ENCODE results near the gene CACNA2D2.

Gene CACNA2D2

DNA sequence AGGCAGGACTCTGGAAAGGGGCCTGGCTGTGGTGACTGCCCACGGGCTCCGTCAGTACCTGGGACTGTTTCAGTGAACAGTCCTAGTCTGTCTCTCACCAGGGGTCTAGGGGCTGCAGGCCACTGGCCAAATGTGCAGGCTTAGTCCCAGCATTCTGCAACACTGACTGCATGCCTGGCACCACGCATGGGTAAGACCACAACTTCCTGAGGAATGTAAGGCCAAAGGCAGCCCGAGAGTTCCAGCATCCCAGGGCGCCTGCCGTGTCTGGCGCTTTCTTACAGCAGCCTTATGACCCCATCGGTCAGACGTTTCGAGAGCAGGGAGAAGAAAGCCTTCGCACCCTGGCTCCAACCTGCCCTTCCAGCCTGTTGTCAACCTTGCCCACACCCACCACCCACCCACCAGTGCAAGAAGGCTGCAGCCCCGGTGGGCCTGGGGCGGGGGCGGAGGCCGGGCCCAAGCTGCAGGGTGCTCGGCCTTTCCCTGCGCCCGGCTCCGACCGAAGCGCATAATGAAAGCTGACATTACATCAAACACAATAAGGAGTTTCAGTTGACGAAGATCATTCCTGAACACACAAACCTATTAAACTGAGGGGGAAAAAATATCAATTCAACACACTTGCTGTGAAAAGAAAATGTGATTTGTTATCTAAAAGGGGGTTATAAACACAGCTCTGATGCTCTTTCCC lies 114.6 kb downstream of the CACNA2D2 start:
- Histone ChIP-seq H3K79me2 (ENCODE audit: low read length) (no peaks in the 10 kb centered on the region), H3K4me3 (ENCODE audit: low read length) (no peak overlapping the region), H3F3A (ENCODE audit: insufficient read depth, low read length) (no peaks in the 10 kb centered on the region), H3K4me1 (ENCODE audit: low read length) (no peaks in the 10 kb centered on the region), H3K9me2 (replicated peaks; ENCODE audit: insufficient read depth, low read length) (no peaks in the 10 kb centered on the region), H3K36me3 (replicated peaks; ENCODE audit: insufficient read depth, low read length) (no peaks in the 10 kb centered on the region), H4K20me1 (ENCODE audit: insufficient read depth, low read length) (no peaks in the 10 kb centered on the region), H3K9me3 (replicated peaks; ENCODE audit: insufficient read depth, low read length) (no peaks in the 10 kb centered on the region), H3K27ac (ENCODE audit: low read length) (no peak overlapping the region), H3K27me3 (replicated peaks; ENCODE audit: insufficient read depth, low read length) (peaks cover 80% of the 10 kb centered on the region), H3K4me2 (ENCODE audit: low read depth, low read length) (no peak overlapping the region), H3K9ac (ENCODE audit: low read length) (no peak overlapping the region), H2AFZ (ENCODE audit: low read length) (no peak overlapping the region)
- DNase-seq: no peak
- no peak for TF ChIP-seq EZH2phosphoT487 (IDR thresholded peaks at IDR 0.05; ENCODE audit: low read length)
- TF ChIP-seq EZH2 (optimal IDR thresholded peaks at IDR 0.05; ENCODE audit: low read depth, low read length): no peak
- no peak for TF ChIP-seq CTCF (IDR thresholded peaks at IDR 0.05; ENCODE audit: low read length)

DNA sequence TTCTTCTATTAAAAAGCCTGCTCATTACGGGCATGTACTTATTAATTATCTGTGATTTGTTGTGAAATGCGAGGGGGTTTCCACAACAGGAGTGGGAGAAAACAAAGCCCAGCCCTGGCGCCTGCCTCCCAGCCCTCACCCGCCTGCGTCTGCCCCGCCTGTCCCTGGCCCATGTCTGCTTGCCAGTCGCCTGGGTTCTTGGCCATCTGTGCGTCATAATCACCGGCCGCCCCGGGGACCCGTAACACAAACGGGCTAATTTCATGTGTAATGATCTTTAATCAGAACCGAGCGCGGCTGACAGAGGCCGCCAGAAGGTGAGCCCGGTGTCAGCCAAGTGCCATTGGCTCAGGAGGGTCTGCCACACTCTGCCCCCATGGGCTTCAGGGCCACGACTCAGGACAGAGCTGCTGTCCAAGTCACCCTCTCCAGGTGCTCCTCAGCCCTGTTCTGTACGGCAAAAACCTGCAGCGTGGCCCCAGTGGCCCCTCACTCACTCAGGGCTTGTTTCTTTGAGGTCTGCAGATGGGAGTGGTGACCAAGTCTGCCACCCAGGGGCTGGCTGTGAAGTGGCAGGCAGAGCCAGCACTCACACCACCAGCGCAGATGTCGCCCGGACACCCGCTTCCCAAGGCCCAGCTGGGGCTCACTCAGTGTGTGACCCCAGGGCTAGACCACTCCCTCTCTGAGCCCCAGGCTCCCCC lies 115.3 kb downstream of the CACNA2D2 start:
- Histone ChIP-seq H4K20me1 (ENCODE audit: insufficient read depth, low read length) (no peaks in the 10 kb centered on the region), H2AFZ (ENCODE audit: low read length) (no peak overlapping the region), H3F3A (ENCODE audit: insufficient read depth, low read length) (no peaks in the 10 kb centered on the region), H3K36me3 (replicated peaks; ENCODE audit: insufficient read depth, low read length) (no peaks in the 10 kb centered on the region), H3K4me1 (ENCODE audit: low read length) (no peaks in the 10 kb centered on the region), H3K27ac (ENCODE audit: low read length) (no peak overlapping the region), H3K4me3 (ENCODE audit: low read length) (no peak overlapping the region), H3K9me2 (replicated peaks; ENCODE audit: insufficient read depth, low read length) (no peaks in the 10 kb centered on the region), H3K79me2 (ENCODE audit: low read length) (no peaks in the 10 kb centered on the region), H3K4me2 (ENCODE audit: low read depth, low read length) (no peak overlapping the region), H3K9me3 (replicated peaks; ENCODE audit: insufficient read depth, low read length) (no peaks in the 10 kb centered on the region), H3K9ac (ENCODE audit: low read length) (no peak overlapping the region), H3K27me3 (replicated peaks; ENCODE audit: insufficient read depth, low read length) (peaks cover 81% of the 10 kb centered on the region)
- TF ChIP-seq CTCF (IDR thresholded peaks at IDR 0.05; ENCODE audit: low read length) (peak; percentile 53), EZH2 (optimal IDR thresholded peaks at IDR 0.05; ENCODE audit: low read depth, low read length) (no peak)
- no peak for DNase-seq

- H3K36me3 ChIP-seq (replicated peaks; ENCODE audit: insufficient read depth, low read length): no peaks in the 10 kb centered on the region
- no peak for TF ChIP-seq EZH2 (optimal IDR thresholded peaks at IDR 0.05; ENCODE audit: low read depth, low read length)
- TF ChIP-seq EZH2phosphoT487 (IDR thresholded peaks at IDR 0.05; ENCODE audit: low read length): no peak
- H3K4me2 ChIP-seq (ENCODE audit: low read depth, low read length): no peak overlapping the region
- H3K9me3 ChIP-seq (replicated peaks; ENCODE audit: insufficient read depth, low read length): no peaks in the 10 kb centered on the region
- no peaks in the 10 kb centered on the region for H3F3A ChIP-seq (ENCODE audit: insufficient read depth, low read length)
- H3K27me3 ChIP-seq (replicated peaks; ENCODE audit: insufficient read depth, low read length): peaks cover 86% of the 10 kb centered on the region
- H3K4me1 ChIP-seq (ENCODE audit: low read length): no peaks in the 10 kb centered on the region
- no peaks in the 10 kb centered on the region for H4K20me1 ChIP-seq (ENCODE audit: insufficient read depth, low read length)
- no peak overlapping the region for H2AFZ ChIP-seq (ENCODE audit: low read length)
- H3K79me2 ChIP-seq (ENCODE audit: low read length): no peaks in the 10 kb centered on the region
- no peaks in the 10 kb centered on the region for H3K9me2 ChIP-seq (replicated peaks; ENCODE audit: insufficient read depth, low read length)
- H3K27ac ChIP-seq (ENCODE audit: low read length): no peak overlapping the region
- H3K4me3 ChIP-seq (ENCODE audit: low read length): no peak overlapping the region
- DNase-seq: no peak
- no peak overlapping the region for H3K9ac ChIP-seq (ENCODE audit: low read length)
Observed at GRCh38 chr3:50385754-50386153, 117.7 kb downstream of the CACNA2D2 start.

GRCh38 chr3:50383750-50384149 lies 119.7 kb downstream of the CACNA2D2 start:
- Histone ChIP-seq H3K36me3 (replicated peaks; ENCODE audit: insufficient read depth, low read length) (no peaks in the 10 kb centered on the region), H3K9ac (ENCODE audit: low read length) (no peak overlapping the region), H3K4me3 (ENCODE audit: low read length) (no peak overlapping the region)

More at GRCh38 chr3:50383750-50384149, 119.7 kb downstream of the CACNA2D2 start:
- TF ChIP-seq CTCF (IDR thresholded peaks at IDR 0.05; ENCODE audit: low read length) (no peak), EZH2 (optimal IDR thresholded peaks at IDR 0.05; ENCODE audit: low read depth, low read length) (no peak), EZH2phosphoT487 (IDR thresholded peaks at IDR 0.05; ENCODE audit: low read length) (no peak)
- Histone ChIP-seq H3K4me1 (ENCODE audit: low read length) (no peaks in the 10 kb centered on the region), H3K9me2 (replicated peaks; ENCODE audit: insufficient read depth, low read length) (no peaks in the 10 kb centered on the region), H4K20me1 (ENCODE audit: insufficient read depth, low read length) (no peaks in the 10 kb centered on the region), H3F3A (ENCODE audit: insufficient read depth, low read length) (no peaks in the 10 kb centered on the region), H3K79me2 (ENCODE audit: low read length) (no peaks in the 10 kb centered on the region), H2AFZ (ENCODE audit: low read length) (no peak overlapping the region), H3K9me3 (replicated peaks; ENCODE audit: insufficient read depth, low read length) (no peaks in the 10 kb centered on the region), H3K27ac (ENCODE audit: low read length) (no peak overlapping the region), H3K4me2 (ENCODE audit: low read depth, low read length) (no peak overlapping the region), H3K27me3 (replicated peaks; ENCODE audit: insufficient read depth, low read length) (peaks cover 84% of the 10 kb centered on the region)
- DNase-seq: no peak
